COLO829 (cell line): ENCODE measurements around the gene GFER.
"Not testable (repeated sequence)": the region's sequence is repeated elsewhere in the genome, so short reads cannot be mapped to it uniquely, and the experiment has no call there.

Source experiments
- DNase-seq: peaks from one replicate; pipeline ENCODE4 v3.0.0; 2012; ENCODE audit warnings: low spot score

Gene GFER

DNA sequence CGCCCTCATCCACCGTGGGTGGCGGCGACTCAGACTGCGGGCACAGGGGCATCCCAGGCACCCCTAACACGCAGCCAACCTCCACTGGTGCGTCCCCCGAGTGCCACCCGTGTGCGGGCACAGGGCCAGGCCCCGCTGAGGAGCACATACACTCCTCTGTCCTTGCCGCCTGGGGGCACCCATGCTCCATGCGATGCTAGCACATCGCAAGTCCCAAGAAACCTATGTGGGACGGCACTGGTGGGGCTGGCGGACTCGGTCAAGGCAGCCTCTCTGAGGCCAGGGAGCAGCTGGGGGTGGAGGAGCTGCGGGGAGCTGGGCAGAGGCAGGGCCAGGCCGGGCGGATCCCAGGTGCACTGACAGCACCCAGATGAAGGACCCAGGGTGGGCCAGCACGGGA is 21.7 kb downstream of the GFER start:
- no peak for DNase-seq

- DNase-seq, result no peak
These were observed 22.3 kb downstream of the GFER start for GRCh38 chr16:2006317-2006716.

- DNase-seq, result no peak
These were observed 23.3 kb downstream of the GFER start for GRCh38 chr16:2007081-2007836.

DNA sequence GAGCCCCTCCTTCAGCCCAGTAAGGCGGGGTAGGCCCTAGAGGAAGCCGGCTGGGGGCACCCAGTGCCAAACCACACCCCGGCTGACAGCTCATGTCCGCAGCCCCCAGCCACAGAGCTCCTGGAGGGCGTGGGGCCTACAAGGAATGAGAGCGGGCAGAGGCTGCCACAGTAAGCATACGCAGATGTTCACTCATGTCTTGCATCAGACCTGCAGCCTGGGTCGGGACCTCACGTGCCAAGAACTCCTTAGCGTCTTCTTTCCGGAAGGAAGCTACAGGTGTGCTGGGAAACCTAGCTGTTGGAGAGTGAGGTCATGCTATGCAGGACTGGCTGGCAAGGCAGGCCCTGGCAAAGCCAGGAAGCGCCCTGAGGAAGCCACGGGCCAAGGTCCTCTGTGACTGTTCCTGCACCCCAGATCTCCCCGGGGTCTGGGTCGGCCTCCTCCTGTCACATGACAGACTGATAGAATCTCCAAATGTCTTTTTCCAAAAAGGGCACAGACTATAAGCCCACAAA is 24.1 kb downstream of the GFER start:
- no peak for DNase-seq

DNA sequence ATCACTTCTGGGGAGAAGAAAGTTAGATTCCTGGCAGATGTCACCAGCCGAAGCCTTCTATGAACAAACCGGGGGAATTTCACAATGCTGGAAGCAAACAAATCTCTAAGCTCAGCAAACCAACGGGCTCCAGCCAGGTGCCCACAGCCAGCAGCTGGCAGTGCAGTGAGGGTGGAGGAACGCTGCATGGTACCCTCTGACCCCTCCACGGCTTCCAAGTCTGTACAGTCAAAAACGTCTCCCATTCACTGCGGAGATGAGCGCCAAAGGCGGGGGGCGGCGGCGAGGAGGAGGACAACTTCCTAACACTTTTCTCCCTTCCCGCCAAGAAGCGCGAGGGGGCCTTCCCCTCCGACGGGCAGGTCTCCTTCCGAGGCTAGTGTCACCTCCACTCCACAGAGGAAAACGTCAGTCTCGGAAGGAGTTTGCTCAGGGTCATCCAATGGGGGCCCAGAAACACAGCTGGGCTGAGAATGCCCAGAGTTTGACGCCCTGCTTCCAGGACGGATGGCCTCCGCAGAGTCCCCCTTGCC is 24.7 kb downstream of the GFER start:
- no peak for DNase-seq

DNA sequence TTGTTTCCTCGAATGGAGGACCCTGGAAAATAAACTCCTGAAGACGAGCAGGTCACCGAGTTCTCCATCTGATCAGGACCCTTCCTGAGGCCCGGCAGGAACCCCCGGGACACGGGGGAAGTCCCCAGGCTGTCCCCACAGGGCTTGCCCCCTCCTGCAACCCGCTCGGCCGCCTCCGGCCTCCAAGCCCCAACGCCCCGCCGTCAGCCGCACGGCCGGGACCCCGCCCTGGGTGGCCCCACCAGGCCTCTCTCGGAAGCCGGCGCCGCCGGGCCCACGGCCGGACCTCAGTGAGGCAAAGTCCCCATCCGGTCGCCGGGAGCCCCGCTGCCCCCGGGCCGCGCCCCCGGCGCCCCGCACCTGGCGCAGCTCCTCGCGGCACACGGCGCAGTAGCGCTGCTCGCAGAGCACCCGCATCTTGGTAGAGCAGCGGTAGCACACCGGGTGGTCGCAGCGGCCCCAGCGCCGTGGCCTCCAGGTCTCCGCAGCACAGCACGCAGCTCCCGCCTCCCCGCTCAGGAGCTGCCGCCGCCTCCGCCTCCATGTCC is 25.2 kb downstream of the GFER start:
- DNase-seq, result no peak

DNA sequence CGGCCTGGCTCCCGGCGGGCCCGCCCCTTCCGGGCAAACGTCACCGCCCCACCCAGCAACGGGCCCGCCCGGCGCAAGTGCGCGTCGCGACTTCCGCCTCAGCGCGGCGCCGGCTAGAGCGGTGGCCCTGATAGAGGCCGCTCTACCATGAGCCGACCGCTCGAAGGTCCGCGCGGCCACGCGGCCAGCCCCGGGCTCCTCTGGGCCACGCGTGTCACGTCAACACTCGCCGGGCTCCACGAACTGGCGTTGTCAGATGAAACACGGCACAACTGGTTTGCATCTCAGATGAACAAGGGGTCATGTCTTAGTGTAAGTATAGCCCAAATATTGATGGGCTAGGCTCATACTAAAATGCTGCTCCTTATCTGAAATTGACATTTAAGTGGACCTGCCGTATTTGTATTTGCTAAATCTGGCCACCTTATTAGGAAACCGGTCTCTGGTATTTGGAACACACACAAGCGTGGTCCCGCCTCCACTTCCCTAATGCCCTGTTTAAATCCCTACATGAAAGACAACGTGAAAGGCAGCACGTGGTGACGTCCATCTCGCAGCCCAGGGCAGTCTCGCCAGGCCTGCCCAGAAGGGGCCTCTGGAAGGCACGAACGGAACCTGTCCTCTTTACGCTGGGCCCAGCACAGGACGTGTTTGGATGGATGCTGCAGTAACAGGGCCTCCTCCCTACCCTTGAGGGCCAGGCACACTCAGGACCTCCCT is 26.0 kb downstream of the GFER start, which contains the start of gene ZNF598:
TSS of gene ZNF598 (minus strand) at position 31 of the 720 bp plus-strand sequence.
- DNase-seq, result peak; percentile 85

- DNase-seq, result not testable (repeated sequence)
These were observed 27.7 kb downstream of the GFER start for GRCh38 chr16:2011726-2012125.

DNA sequence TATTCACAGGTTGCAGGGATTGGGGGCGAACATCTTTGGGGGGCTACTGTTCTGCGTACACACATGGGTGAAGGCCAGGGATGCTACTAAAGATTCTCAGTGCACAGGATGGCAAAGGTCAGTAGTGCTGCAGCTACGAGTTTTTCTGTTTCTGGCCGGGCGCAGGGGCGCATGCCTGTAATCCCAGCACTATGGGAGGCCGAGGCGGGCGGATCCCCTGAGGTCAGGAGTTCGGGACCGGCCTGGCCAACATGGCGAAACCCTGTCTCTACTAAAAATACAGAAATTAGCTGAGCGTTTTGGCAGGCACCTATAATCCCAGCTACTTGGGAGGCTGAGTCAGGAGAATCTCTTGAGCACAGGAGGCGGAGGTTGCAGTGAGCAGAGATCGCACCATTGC is 29.5 kb downstream of the GFER start:
- no peak for DNase-seq

- DNase-seq, result no peak
These were observed 31.3 kb downstream of the GFER start for GRCh38 chr16:2015117-2015946.

DNA sequence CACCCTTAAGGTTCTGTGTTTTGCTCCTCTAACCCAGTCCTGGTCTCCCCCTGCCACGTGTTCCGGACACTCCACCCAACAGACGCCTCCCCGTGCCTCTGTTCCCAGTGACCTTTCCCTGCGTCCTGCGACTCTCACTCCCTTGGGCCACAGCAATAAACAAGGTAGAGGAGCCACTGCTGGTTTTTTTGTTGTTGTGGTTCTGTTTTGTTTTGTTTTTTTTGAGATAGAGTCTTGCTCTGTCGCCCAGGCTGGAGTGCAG is 31.9 kb downstream of the GFER start:
- DNase-seq, result no peak

GRCh38 chr16:2016407-2016922 is 32.5 kb downstream of the GFER start:
- DNase-seq, result no peak

GRCh38 chr16:2019518-2019920 is 35.5 kb downstream of the GFER start, which contains the start of gene NPW:
NPW (plus strand) TSS chr16:2019785.
- DNase-seq, result no peak

GRCh38 chr16:2019921-2020831 is 36.2 kb downstream of the GFER start:
- DNase-seq, result no peak

DNA sequence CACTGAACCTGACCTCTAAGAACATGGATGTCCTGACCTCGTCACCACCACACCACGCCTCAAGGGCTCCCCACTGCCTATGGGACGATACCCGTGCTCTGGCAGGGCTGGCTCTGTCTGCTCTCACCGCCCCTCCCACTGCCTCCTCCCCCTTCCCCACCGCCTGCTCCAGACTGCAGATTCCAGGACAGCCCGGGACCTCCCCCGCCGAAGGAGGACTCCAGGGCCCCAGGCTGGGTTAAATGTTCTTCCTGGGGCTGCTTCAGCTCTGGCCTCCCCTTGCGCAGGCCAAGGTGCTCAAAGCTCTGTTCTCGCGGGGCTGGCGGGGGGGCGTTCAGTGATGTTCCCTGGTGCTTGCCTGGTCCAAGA is 38.7 kb downstream of the GFER start:
- DNase-seq, result peak; percentile 36

DNA sequence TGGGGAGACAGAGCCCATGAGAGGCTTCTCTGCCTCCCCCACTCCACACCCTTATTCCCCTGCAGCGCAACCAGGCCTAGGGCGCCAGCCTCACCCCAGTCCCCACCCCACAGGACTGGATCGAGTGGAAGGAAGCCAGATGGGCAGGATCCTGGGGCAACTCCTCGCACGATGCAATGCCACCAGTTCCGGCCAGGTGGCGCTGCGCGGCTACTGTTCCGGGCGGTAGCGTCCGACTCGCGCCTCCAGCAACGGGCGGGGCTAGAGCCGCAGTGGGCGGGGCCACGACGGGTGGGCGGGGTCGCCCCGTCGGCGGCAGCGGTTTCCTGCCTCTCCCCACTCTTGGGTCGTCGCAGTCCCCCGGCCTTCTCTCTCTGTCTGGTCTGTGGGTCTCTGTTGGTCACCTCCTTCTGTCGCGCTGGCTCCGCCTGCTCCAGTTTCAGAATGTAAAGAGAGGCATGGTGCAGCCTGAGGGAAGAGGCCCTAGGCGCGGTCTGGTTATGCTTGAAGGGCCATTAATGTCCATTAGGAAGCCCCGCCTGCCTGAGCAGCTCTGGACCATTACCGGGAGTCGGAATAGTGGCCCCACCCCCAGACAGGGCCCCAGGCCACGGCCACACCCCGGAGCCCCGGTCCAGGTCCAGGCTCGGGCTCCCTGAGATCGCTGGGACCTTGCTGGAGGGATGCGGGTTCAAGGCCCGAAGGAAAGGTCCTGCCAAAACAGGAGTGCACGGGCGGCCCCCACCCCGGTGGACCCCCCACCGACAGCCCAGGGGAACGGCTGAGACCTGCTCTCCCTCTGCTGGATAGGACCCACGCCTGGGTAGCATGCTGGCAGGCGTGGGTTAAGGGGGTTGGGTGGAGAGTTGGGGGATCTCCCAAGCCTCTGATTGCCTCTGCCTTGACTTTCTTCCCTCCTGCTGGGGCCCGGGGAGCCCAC is 39.4 kb downstream of the GFER start:
- DNase-seq, result peak; percentile 95

DNA sequence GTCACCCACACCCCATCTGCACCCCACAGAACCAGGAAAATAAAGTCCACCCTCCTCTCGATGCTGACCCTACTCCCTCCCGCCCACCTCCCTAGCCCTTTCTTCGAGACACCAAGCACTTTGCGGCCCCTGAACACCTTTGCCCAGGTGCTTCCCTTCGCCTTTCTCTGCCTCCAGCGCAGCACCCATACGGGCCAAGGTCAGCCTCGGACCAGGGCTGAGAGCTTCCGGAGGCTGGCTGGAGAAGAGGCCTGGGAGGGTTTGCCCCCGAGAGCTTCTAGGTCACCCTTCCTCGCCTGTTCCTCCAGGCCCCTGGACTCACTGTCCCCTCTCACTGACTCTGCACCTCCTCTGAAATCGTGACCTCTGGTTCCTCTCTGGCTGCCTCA is 40.0 kb downstream of the GFER start:
- no peak for DNase-seq

GRCh38 chr16:2025251-2025650 is 41.3 kb downstream of the GFER start:
- no peak for DNase-seq

DNA sequence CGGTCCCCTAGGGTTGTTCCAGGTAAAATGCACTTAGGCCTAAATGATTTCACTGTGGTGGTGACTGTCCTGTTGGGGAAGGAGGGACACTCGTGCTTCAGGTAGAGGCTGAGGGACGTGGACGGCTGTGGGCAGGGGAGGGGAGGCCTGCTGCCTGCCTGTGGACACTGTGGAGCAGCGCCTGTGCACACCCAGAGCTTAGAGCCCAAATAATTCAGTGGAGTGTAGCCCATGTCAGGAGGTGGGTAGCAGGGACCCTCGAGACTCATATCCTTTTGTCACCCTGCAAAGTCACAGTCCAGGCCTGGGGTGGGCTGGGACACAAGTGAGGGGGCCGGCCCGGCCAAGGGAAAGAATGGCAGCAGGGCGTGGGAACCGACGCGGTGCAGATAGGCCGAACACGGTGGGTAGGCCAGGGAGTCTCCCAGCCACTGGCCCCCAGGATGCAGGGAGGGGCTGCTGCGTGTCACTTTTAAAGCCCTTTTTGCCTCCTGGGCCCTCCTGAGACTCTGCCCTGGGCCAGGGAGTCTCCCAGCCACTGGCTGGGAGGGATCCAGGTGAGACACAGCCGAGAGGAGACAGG is 42.0 kb downstream of the GFER start:
- no peak for DNase-seq
